Measurements from ENCODE around the gene TAAR8.

- TF ChIP-seq CTCF (IDR thresholded peaks at IDR 0.05): no peak
- no peak for TF ChIP-seq POLR2A (IDR thresholded peaks at IDR 0.05)
These were observed 40.6 kb upstream of the TAAR8 start for GRCh38 chr6:132511831-132512220.
